ENCODE data around the gene NFIA. TPM values are rescaled to one million over a fixed set of nuclear protein-coding genes. Genes with fewer than 3 reads are reported as not detected.

NFIA gene
- total and polyA plus RNA-seq, 10 of the 15 experiments (the other 5 are each of a cell fraction or from before 2014, with no cell fraction given): 0.10 to 0.16 TPM; not detected in 8

GRCh38 chr1:61397495-61397894 lies 315.1 kb downstream of the NFIA start:
- ChIA-PET CTCF (interaction anchor here (0.8 kb wide), 1 partner anchor 23 kb away, joined by 5 read pairs; no protein-coding TSS in a partner anchor), RAD21 (ENCODE audit: unreplicated experiment) (no interaction called here), POLR2A (no interaction called here), SMC1A (ENCODE audit: uncharacterized antibody, unreplicated experiment) (no interaction called here)
- WGBS (ENCODE audit: insufficient coverage, insufficient replicate concordance, low lambda C conversion rate, missing lambda C conversion rate): 31% methylated on average over 6 of the region's 6 CpGs
- H3K36me3 ChIP-seq (ENCODE audit: control insufficient read depth in 2 of 2, insufficient read depth in 2 of 2, low read length in 1 of 2): no peaks in the 10 kb centered on the region
- H3K9me3 ChIP-seq (replicated peaks; ENCODE audit: control insufficient read depth, insufficient read depth, low read length): no peaks in the 10 kb centered on the region
- FAIRE-seq (no peak), DNase-seq (ENCODE audit: low read depth, low spot score) (no peak), ATAC-seq (no peak)
- H3K27ac ChIP-seq (ENCODE audit: control insufficient read depth, insufficient read depth): no peak overlapping the region
- in situ Hi-C loops (cut with MboI) (no loop called here), intact Hi-C loops (cut with micrococcal nuclease; ENCODE audit: unreplicated experiment) (no loop called here)
- no peaks in the 10 kb centered on the region for H4K20me1 ChIP-seq (ENCODE audit: control insufficient read depth, insufficient read depth)
- no peaks in the 10 kb centered on the region; a peak in 1 of 4 replicates for H3K27me3 ChIP-seq (replicated peaks in 1 of 2; ENCODE audit: control insufficient read depth in 2 of 2, insufficient read depth in 2 of 2, low read length in 1 of 2)
- H3K4me1 ChIP-seq (ENCODE audit: control insufficient read depth, insufficient read depth, low read length): no peaks in the 10 kb centered on the region
- H2AFZ ChIP-seq (ENCODE audit: control insufficient read depth, low read depth, low read length): no peak overlapping the region
- H3K79me2 ChIP-seq (ENCODE audit: control insufficient read depth, insufficient read depth, low read length): no peaks in the 10 kb centered on the region
- no peak overlapping the region for H3K9ac ChIP-seq (ENCODE audit: control insufficient read depth, insufficient read depth, low read length)
- no TSS peak for BruUV-seq (replicated peaks)
- H3K4me3 ChIP-seq: no peak overlapping the region
- H3K4me2 ChIP-seq (ENCODE audit: control insufficient read depth, insufficient read depth): no peak overlapping the region
- no peak for TF ChIP-seq PML (IDR thresholded peaks at IDR 0.05; ENCODE audit: low read length)

DNA sequence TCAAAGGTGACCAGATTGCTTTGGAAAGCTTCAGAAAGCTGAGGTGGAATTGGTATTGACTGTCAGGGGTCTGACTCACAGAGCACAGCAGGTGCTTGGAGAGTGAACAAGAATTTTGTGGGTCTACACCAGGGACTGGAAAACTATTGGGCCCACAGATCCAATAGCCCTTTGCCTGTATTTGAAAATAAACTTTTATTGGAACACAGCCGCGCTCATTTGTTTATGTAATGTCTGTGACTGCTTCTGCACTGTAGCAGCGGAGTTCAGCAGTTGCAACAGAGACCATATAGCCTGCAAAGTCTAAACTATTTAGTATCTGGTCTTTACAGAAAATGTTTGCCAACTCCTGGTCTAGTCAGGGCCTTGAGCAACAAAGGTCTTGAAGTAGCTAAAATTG lies 315.6 kb downstream of the NFIA start:
- Histone ChIP-seq H2AFZ (ENCODE audit: control insufficient read depth, low read depth, low read length) (no peak overlapping the region), H3K27me3 (replicated peaks in 1 of 2; ENCODE audit: control insufficient read depth in 2 of 2, insufficient read depth in 2 of 2, low read length in 1 of 2) (no peaks in the 10 kb centered on the region; a peak in 1 of 4 replicates), H3K9me3 (replicated peaks; ENCODE audit: control insufficient read depth, insufficient read depth, low read length) (no peaks in the 10 kb centered on the region), H3K36me3 (ENCODE audit: control insufficient read depth in 2 of 2, insufficient read depth in 2 of 2, low read length in 1 of 2) (no peaks in the 10 kb centered on the region), H3K79me2 (ENCODE audit: control insufficient read depth, insufficient read depth, low read length) (no peaks in the 10 kb centered on the region), H4K20me1 (ENCODE audit: control insufficient read depth, insufficient read depth) (no peaks in the 10 kb centered on the region), H3K4me2 (ENCODE audit: control insufficient read depth, insufficient read depth) (no peak overlapping the region), H3K4me1 (ENCODE audit: control insufficient read depth, insufficient read depth, low read length) (no peaks in the 10 kb centered on the region), H3K27ac (ENCODE audit: control insufficient read depth, insufficient read depth) (no peak overlapping the region), H3K4me3 (no peak overlapping the region), H3K9ac (ENCODE audit: control insufficient read depth, insufficient read depth, low read length) (no peak overlapping the region)
- intact Hi-C loops (cut with micrococcal nuclease; ENCODE audit: unreplicated experiment) (no loop called here), in situ Hi-C loops (cut with MboI) (no loop called here)
- no peak for FAIRE-seq
- ATAC-seq: no peak
- whole genome bisulfite sequencing (ENCODE audit: insufficient coverage, insufficient replicate concordance, low lambda C conversion rate, missing lambda C conversion rate): 65% methylated on average over 3 of the region's 3 CpGs
- ChIA-PET SMC1A (ENCODE audit: uncharacterized antibody, unreplicated experiment) (no interaction called here), POLR2A (no interaction called here), CTCF (no interaction called here), RAD21 (ENCODE audit: unreplicated experiment) (no interaction called here)
- no peak for DNase-seq (ENCODE audit: low read depth, low spot score)
- no TSS peak for BruUV-seq (replicated peaks)
- TF ChIP-seq NFIC (IDR thresholded peaks at IDR 0.05; ENCODE audit: low read depth, low read length) (no peak), CTCF (IDR thresholded peaks at IDR 0.05 in 2 of 3, conservative IDR thresholded peaks at IDR 0.05 in 1 of 3; ENCODE audit: control insufficient read depth in 2 of 3, extremely low read depth in 1 of 3, insufficient read depth in 1 of 3, low read depth in 3 of 3, low read length in 3 of 3) (no peak), HDAC2 (IDR thresholded peaks at IDR 0.05) (no peak), YY1 (IDR thresholded peaks at IDR 0.05; ENCODE audit: low read depth, low read length) (no peak)
- TF ChIP-seq, protein P1, sequence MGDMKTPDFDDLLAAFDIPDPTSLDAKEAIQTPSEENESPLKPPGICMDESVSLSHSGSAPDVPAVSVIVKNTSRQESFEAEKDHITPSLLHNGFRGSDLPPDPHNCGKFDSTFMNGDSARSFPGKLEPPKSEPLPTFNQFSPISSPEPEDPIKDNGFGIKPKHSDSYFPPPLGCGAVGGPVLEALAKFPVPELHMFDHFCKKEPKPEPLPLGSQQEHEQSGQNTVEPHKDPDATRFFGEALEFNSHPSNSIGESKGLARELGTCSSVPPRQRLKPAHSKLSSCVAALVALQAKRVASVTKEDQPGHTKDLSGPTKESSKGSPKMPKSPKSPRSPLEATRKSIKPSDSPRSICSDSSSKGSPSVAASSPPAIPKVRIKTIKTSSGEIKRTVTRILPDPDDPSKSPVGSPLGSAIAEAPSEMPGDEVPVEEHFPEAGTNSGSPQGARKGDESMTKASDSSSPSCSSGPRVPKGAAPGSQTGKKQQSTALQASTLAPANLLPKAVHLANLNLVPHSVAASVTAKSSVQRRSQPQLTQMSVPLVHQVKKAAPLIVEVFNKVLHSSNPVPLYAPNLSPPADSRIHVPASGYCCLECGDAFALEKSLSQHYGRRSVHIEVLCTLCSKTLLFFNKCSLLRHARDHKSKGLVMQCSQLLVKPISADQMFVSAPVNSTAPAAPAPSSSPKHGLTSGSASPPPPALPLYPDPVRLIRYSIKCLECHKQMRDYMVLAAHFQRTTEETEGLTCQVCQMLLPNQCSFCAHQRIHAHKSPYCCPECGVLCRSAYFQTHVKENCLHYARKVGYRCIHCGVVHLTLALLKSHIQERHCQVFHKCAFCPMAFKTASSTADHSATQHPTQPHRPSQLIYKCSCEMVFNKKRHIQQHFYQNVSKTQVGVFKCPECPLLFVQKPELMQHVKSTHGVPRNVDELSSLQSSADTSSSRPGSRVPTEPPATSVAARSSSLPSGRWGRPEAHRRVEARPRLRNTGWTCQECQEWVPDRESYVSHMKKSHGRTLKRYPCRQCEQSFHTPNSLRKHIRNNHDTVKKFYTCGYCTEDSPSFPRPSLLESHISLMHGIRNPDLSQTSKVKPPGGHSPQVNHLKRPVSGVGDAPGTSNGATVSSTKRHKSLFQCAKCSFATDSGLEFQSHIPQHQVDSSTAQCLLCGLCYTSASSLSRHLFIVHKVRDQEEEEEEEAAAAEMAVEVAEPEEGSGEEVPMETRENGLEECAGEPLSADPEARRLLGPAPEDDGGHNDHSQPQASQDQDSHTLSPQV (IDR thresholded peaks at IDR 0.05): no peak
- TF ChIP-seq, protein P2, sequence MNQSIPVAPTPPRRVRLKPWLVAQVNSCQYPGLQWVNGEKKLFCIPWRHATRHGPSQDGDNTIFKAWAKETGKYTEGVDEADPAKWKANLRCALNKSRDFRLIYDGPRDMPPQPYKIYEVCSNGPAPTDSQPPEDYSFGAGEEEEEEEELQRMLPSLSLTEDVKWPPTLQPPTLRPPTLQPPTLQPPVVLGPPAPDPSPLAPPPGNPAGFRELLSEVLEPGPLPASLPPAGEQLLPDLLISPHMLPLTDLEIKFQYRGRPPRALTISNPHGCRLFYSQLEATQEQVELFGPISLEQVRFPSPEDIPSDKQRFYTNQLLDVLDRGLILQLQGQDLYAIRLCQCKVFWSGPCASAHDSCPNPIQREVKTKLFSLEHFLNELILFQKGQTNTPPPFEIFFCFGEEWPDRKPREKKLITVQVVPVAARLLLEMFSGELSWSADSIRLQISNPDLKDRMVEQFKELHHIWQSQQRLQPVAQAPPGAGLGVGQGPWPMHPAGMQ (IDR thresholded peaks at IDR 0.05; ENCODE audit: borderline replicate concordance): no peak
- TF ChIP-seq, protein P3, sequence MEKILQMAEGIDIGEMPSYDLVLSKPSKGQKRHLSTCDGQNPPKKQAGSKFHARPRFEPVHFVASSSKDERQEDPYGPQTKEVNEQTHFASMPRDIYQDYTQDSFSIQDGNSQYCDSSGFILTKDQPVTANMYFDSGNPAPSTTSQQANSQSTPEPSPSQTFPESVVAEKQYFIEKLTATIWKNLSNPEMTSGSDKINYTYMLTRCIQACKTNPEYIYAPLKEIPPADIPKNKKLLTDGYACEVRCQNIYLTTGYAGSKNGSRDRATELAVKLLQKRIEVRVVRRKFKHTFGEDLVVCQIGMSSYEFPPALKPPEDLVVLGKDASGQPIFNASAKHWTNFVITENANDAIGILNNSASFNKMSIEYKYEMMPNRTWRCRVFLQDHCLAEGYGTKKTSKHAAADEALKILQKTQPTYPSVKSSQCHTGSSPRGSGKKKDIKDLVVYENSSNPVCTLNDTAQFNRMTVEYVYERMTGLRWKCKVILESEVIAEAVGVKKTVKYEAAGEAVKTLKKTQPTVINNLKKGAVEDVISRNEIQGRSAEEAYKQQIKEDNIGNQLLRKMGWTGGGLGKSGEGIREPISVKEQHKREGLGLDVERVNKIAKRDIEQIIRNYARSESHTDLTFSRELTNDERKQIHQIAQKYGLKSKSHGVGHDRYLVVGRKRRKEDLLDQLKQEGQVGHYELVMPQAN (conservative IDR thresholded peaks at IDR 0.05): no peak

Data from GM12878 (cell line).